ENCODE results near the gene ATRN. TPM values are rescaled to one million over a fixed set of nuclear protein-coding genes. Genes with fewer than 3 reads are reported as not detected.

Gene ATRN
- total RNA-seq, 1 donor from 2014 or later, result 21.4 TPM

GRCh38 chr20:3686867-3687321, 216.1 kb downstream of the ATRN start:
- Histone ChIP-seq H3K27me3 (ENCODE audit: control insufficient read depth in 3 of 3, insufficient read depth in 3 of 3, low read length in 3 of 3) (peaks cover 4 to 5% (median 5%) of the 10 kb centered on the region in 3 donors), H3K27ac (ENCODE audit: low read depth, low read length) (peak overlapping the region; percentile 11), H3K9ac (ENCODE audit: low read depth in 1 of 3, low read length in 3 of 3) (no peak overlapping the region), H3K4me1 (ENCODE audit: control insufficient read depth in 3 of 3, insufficient read depth in 3 of 3, low read length in 3 of 3) (peaks cover 11 to 20% (median 13%) of the 10 kb centered on the region in 3 donors), H3K4me3 (ENCODE audit: low read length in 3 of 3) (peak overlapping the region in 1 of 3 donors; percentile 54), H3K36me3 (ENCODE audit: control insufficient read depth in 3 of 3, insufficient read depth in 3 of 3, low read length in 3 of 3) (no peaks in the 10 kb centered on the region), H3K9me3 (ENCODE audit: control insufficient read depth in 3 of 3, low read length in 3 of 3) (no peaks in the 10 kb centered on the region)

GRCh38 chr20:3687655-3688054, 216.8 kb downstream of the ATRN start:
- Histone ChIP-seq H3K27me3 (ENCODE audit: control insufficient read depth in 3 of 3, insufficient read depth in 3 of 3, low read length in 3 of 3) (no peaks in the 10 kb centered on the region), H3K4me3 (ENCODE audit: low read length in 3 of 3) (no peak overlapping the region), H3K4me1 (ENCODE audit: control insufficient read depth in 3 of 3, insufficient read depth in 3 of 3, low read length in 3 of 3) (peaks cover 11 to 16% (median 13%) of the 10 kb centered on the region in 3 donors), H3K27ac (ENCODE audit: low read depth, low read length) (peak overlapping the region; percentile 11), H3K36me3 (ENCODE audit: control insufficient read depth in 3 of 3, insufficient read depth in 3 of 3, low read length in 3 of 3) (no peaks in the 10 kb centered on the region), H3K9ac (ENCODE audit: low read depth in 1 of 3, low read length in 3 of 3) (no peak overlapping the region), H3K9me3 (ENCODE audit: control insufficient read depth in 3 of 3, low read length in 3 of 3) (no peaks in the 10 kb centered on the region)

- H3K9ac ChIP-seq (ENCODE audit: low read depth in 1 of 3, low read length in 3 of 3), result no peak overlapping the region
These were observed 219.2 kb downstream of the ATRN start for GRCh38 chr20:3689978-3690377.

GRCh38 chr20:3690413-3690812, 219.6 kb downstream of the ATRN start:
- H3K4me1 ChIP-seq (ENCODE audit: control insufficient read depth in 3 of 3, insufficient read depth in 3 of 3, low read length in 3 of 3), result peaks cover 11 to 16% (median 13%) of the 10 kb centered on the region in 3 donors
- no peak overlapping the region for H3K27ac ChIP-seq (ENCODE audit: low read depth, low read length)
- H3K4me3 ChIP-seq (ENCODE audit: low read length in 3 of 3), result no peak overlapping the region
- H3K27me3 ChIP-seq (ENCODE audit: control insufficient read depth in 3 of 3, insufficient read depth in 3 of 3, low read length in 3 of 3), result no peaks in the 10 kb centered on the region
- H3K36me3 ChIP-seq (ENCODE audit: control insufficient read depth in 3 of 3, insufficient read depth in 3 of 3, low read length in 3 of 3), result peaks cover 0 to 4% (median 0%) of the 10 kb centered on the region in 3 donors
- no peaks in the 10 kb centered on the region for H3K9me3 ChIP-seq (ENCODE audit: control insufficient read depth in 3 of 3, low read length in 3 of 3)
- no peak overlapping the region for H3K9ac ChIP-seq (ENCODE audit: low read depth in 1 of 3, low read length in 3 of 3)

More at GRCh38 chr20:3689978-3690377, 219.2 kb downstream of the ATRN start:
- H3K27ac ChIP-seq (ENCODE audit: low read depth, low read length), result no peak overlapping the region
- peaks cover 11 to 16% (median 13%) of the 10 kb centered on the region in 3 donors for H3K4me1 ChIP-seq (ENCODE audit: control insufficient read depth in 3 of 3, insufficient read depth in 3 of 3, low read length in 3 of 3)
- H3K36me3 ChIP-seq (ENCODE audit: control insufficient read depth in 3 of 3, insufficient read depth in 3 of 3, low read length in 3 of 3), result peaks cover 0 to under 1% (median 0%) of the 10 kb centered on the region in 3 donors
- H3K4me3 ChIP-seq (ENCODE audit: low read length in 3 of 3), result no peak overlapping the region
- no peaks in the 10 kb centered on the region for H3K9me3 ChIP-seq (ENCODE audit: control insufficient read depth in 3 of 3, low read length in 3 of 3)
- no peaks in the 10 kb centered on the region for H3K27me3 ChIP-seq (ENCODE audit: control insufficient read depth in 3 of 3, insufficient read depth in 3 of 3, low read length in 3 of 3)

GRCh38 chr20:3691306-3691705, 220.5 kb downstream of the ATRN start:
- H3K27ac ChIP-seq (ENCODE audit: low read depth, low read length), result no peak overlapping the region
- H3K9ac ChIP-seq (ENCODE audit: low read depth in 1 of 3, low read length in 3 of 3), result no peak overlapping the region
- H3K9me3 ChIP-seq (ENCODE audit: control insufficient read depth in 3 of 3, low read length in 3 of 3), result peaks cover 0 to 1% (median 0%) of the 10 kb centered on the region in 3 donors
- H3K4me1 ChIP-seq (ENCODE audit: control insufficient read depth in 3 of 3, insufficient read depth in 3 of 3, low read length in 3 of 3), result peaks cover 11 to 15% (median 12%) of the 10 kb centered on the region in 3 donors
- H3K27me3 ChIP-seq (ENCODE audit: control insufficient read depth in 3 of 3, insufficient read depth in 3 of 3, low read length in 3 of 3), result no peaks in the 10 kb centered on the region
- H3K36me3 ChIP-seq (ENCODE audit: control insufficient read depth in 3 of 3, insufficient read depth in 3 of 3, low read length in 3 of 3), result peaks cover 0 to 4% (median 0%) of the 10 kb centered on the region in 3 donors
- no peak overlapping the region for H3K4me3 ChIP-seq (ENCODE audit: low read length in 3 of 3)

GRCh38 chr20:3691897-3692296, 221.1 kb downstream of the ATRN start:
- Histone ChIP-seq H3K9ac (ENCODE audit: low read depth in 1 of 3, low read length in 3 of 3) (no peak overlapping the region), H3K9me3 (ENCODE audit: control insufficient read depth in 3 of 3, low read length in 3 of 3) (peaks cover 0 to 4% (median 0%) of the 10 kb centered on the region in 3 donors), H3K27ac (ENCODE audit: low read depth, low read length) (no peak overlapping the region), H3K36me3 (ENCODE audit: control insufficient read depth in 3 of 3, insufficient read depth in 3 of 3, low read length in 3 of 3) (peaks cover 0 to 4% (median 0%) of the 10 kb centered on the region in 3 donors), H3K27me3 (ENCODE audit: control insufficient read depth in 3 of 3, insufficient read depth in 3 of 3, low read length in 3 of 3) (no peaks in the 10 kb centered on the region), H3K4me3 (ENCODE audit: low read length in 3 of 3) (no peak overlapping the region), H3K4me1 (ENCODE audit: control insufficient read depth in 3 of 3, insufficient read depth in 3 of 3, low read length in 3 of 3) (peaks cover 6 to 10% (median 7%) of the 10 kb centered on the region in 3 donors)

- H3K27me3 ChIP-seq (ENCODE audit: control insufficient read depth in 3 of 3, insufficient read depth in 3 of 3, low read length in 3 of 3), result peaks cover 0 to 4% (median 1%) of the 10 kb centered on the region in 3 donors
- H3K4me3 ChIP-seq (ENCODE audit: low read length in 3 of 3), result no peak overlapping the region
- peaks cover 0 to 4% (median 0%) of the 10 kb centered on the region in 3 donors for H3K9me3 ChIP-seq (ENCODE audit: control insufficient read depth in 3 of 3, low read length in 3 of 3)
- no peak overlapping the region for H3K27ac ChIP-seq (ENCODE audit: low read depth, low read length)
- no peak overlapping the region for H3K9ac ChIP-seq (ENCODE audit: low read depth in 1 of 3, low read length in 3 of 3)
- peaks cover 0 to under 1% (median 0%) of the 10 kb centered on the region in 3 donors for H3K4me1 ChIP-seq (ENCODE audit: control insufficient read depth in 3 of 3, insufficient read depth in 3 of 3, low read length in 3 of 3)
- peaks cover 0 to 4% (median 0%) of the 10 kb centered on the region in 3 donors for H3K36me3 ChIP-seq (ENCODE audit: control insufficient read depth in 3 of 3, insufficient read depth in 3 of 3, low read length in 3 of 3)
These were observed 222.0 kb downstream of the ATRN start for GRCh38 chr20:3692706-3693294.

GRCh38 chr20:3693376-3693775, 222.6 kb downstream of the ATRN start:
- Histone ChIP-seq H3K36me3 (ENCODE audit: control insufficient read depth in 3 of 3, insufficient read depth in 3 of 3, low read length in 3 of 3) (peaks cover 0 to 4% (median 0%) of the 10 kb centered on the region in 3 donors), H3K4me1 (ENCODE audit: control insufficient read depth in 3 of 3, insufficient read depth in 3 of 3, low read length in 3 of 3) (no peaks in the 10 kb centered on the region), H3K4me3 (ENCODE audit: low read length in 3 of 3) (no peak overlapping the region), H3K27me3 (ENCODE audit: control insufficient read depth in 3 of 3, insufficient read depth in 3 of 3, low read length in 3 of 3) (peaks cover 0 to 5% (median 5%) of the 10 kb centered on the region in 3 donors), H3K9ac (ENCODE audit: low read depth in 1 of 3, low read length in 3 of 3) (no peak overlapping the region), H3K27ac (ENCODE audit: low read depth, low read length) (no peak overlapping the region), H3K9me3 (ENCODE audit: control insufficient read depth in 3 of 3, low read length in 3 of 3) (peaks cover 0 to 4% (median 0%) of the 10 kb centered on the region in 3 donors)

GRCh38 chr20:3694864-3695263, 224.0 kb downstream of the ATRN start:
- Histone ChIP-seq H3K27ac (ENCODE audit: low read depth, low read length) (no peak overlapping the region), H3K4me3 (ENCODE audit: low read length in 3 of 3) (no peak overlapping the region), H3K27me3 (ENCODE audit: control insufficient read depth in 3 of 3, insufficient read depth in 3 of 3, low read length in 3 of 3) (peaks cover 0 to 5% (median 5%) of the 10 kb centered on the region in 3 donors), H3K4me1 (ENCODE audit: control insufficient read depth in 3 of 3, insufficient read depth in 3 of 3, low read length in 3 of 3) (peaks cover 0 to 3% (median 2%) of the 10 kb centered on the region in 3 donors), H3K9ac (ENCODE audit: low read depth in 1 of 3, low read length in 3 of 3) (no peak overlapping the region), H3K36me3 (ENCODE audit: control insufficient read depth in 3 of 3, insufficient read depth in 3 of 3, low read length in 3 of 3) (peaks cover 0 to 4% (median 0%) of the 10 kb centered on the region in 3 donors), H3K9me3 (ENCODE audit: control insufficient read depth in 3 of 3, low read length in 3 of 3) (peaks cover 0 to 4% (median 0%) of the 10 kb centered on the region in 3 donors)

- Histone ChIP-seq H3K9me3 (ENCODE audit: control insufficient read depth in 3 of 3, low read length in 3 of 3) (peaks cover 0 to 4% (median 0%) of the 10 kb centered on the region in 3 donors), H3K4me1 (ENCODE audit: control insufficient read depth in 3 of 3, insufficient read depth in 3 of 3, low read length in 3 of 3) (peaks cover 0 to 3% (median 2%) of the 10 kb centered on the region in 3 donors), H3K27me3 (ENCODE audit: control insufficient read depth in 3 of 3, insufficient read depth in 3 of 3, low read length in 3 of 3) (peaks cover 0 to 5% (median 5%) of the 10 kb centered on the region in 3 donors), H3K36me3 (ENCODE audit: control insufficient read depth in 3 of 3, insufficient read depth in 3 of 3, low read length in 3 of 3) (peaks cover 0 to 4% (median 0%) of the 10 kb centered on the region in 3 donors), H3K9ac (ENCODE audit: low read depth in 1 of 3, low read length in 3 of 3) (no peak overlapping the region), H3K4me3 (ENCODE audit: low read length in 3 of 3) (no peak overlapping the region), H3K27ac (ENCODE audit: low read depth, low read length) (no peak overlapping the region)
These were observed 225.4 kb downstream of the ATRN start for GRCh38 chr20:3696200-3696599.

Data from skeletal muscle tissue (tissue), 4 donors.